Hepatocyte (in vitro differentiated cells): Measurements from ENCODE around the gene LYL1. TPM values are rescaled to one million over a fixed set of nuclear protein-coding genes. Genes with fewer than 3 reads are reported as not detected.
A peak's percentile ranks its signal among the peaks of the same experiment; 100 is the strongest.

ENCODE experiments used
- DNase-seq: peaks from one replicate; pipeline ENCODE4 v3.0.0-alpha.2; 2016; ENCODE audit warnings: low spot score
- H2AFZ ChIP-seq: fragments of 200-600 bp; sonication (generic); 2 replicates; pipeline ENCODE4 v1.6.0; 2016; ENCODE audit warnings: antibody characterized with exemption, mild to moderate bottlenecking
- H3K27ac ChIP-seq: fragments of 200-600 bp; sonication (generic); 2 replicates; pipeline ENCODE4 v1.5.1; 2016; ENCODE audit warnings: mild to moderate bottlenecking
- H3K27me3 ChIP-seq: fragments of 200-600 bp; sonication (generic); 2 replicates; pipeline ENCODE4 v1.6.1; 2016
- H3K36me3 ChIP-seq: fragments of 200-600 bp; sonication (generic); replicated peaks from 2 replicates; pipeline ENCODE4 v1.5.1; 2016; ENCODE audit warnings: low read depth; ENCODE audit not compliant: insufficient read depth
- H3K4me1 ChIP-seq: fragments of 200-600 bp; sonication (generic); 2 replicates; pipeline ENCODE4 v1.5.1; 2016; ENCODE audit warnings: mild to moderate bottlenecking, moderate library complexity; ENCODE audit not compliant: insufficient read depth
- H3K4me2 ChIP-seq: fragments of 200-600 bp; sonication (generic); 2 replicates; pipeline ENCODE4 v1.6.0; 2016
- H3K4me3 ChIP-seq: fragments of 200-600 bp; sonication (generic); 2 replicates; pipeline ENCODE4 v1.5.1; 2016; ENCODE audit warnings: mild to moderate bottlenecking
- H3K79me2 ChIP-seq: fragments of 200-600 bp; sonication (generic); 2 replicates; pipeline ENCODE4 v1.6.0; 2017; ENCODE audit warnings: mild to moderate bottlenecking
- H3K9me2 ChIP-seq: fragments of 200-600 bp; sonication (generic); replicated peaks from 2 replicates; pipeline ENCODE4 v1.6.0; 2017; ENCODE audit warnings: mild to moderate bottlenecking; ENCODE audit not compliant: insufficient read depth
- H3K9me3 ChIP-seq: fragments of 200-600 bp; sonication (generic); 2 replicates; pipeline ENCODE4 v1.5.1; 2016; ENCODE audit warnings: low read depth, mild to moderate bottlenecking
- H4K20me1 ChIP-seq: fragments of 200-600 bp; sonication (generic); 2 replicates; pipeline ENCODE4 v1.6.0; 2016; ENCODE audit warnings: mild to moderate bottlenecking; ENCODE audit not compliant: insufficient read depth, poor library complexity, severe bottlenecking
- EZH2 ChIP-seq: fragments of 200-600 bp; sonication (generic); IDR thresholded peaks from 2 replicates; pipeline ENCODE4 v1.6.1; 2016; ENCODE audit warnings: antibody characterized with exemption, mild to moderate bottlenecking, borderline replicate concordance
- EZH2phosphoT487 ChIP-seq: fragments of 200-600 bp; sonication (generic); IDR thresholded peaks from one replicate; pipeline ENCODE4 v1.6.1; 2018; ENCODE audit warnings: antibody characterized with exemption, mild to moderate bottlenecking, low read depth, moderate library complexity; ENCODE audit not compliant: unreplicated experiment, severe bottlenecking
- WGBS: methylation state at CpG from one replicate; pipeline ENCODE4 v1.1.6; 2016; ENCODE audit warnings: low lambda C conversion rate; ENCODE audit errors: missing lambda C conversion rate; 5-methylcytosine and 5-hydroxymethylcytosine counted together
- polyA plus RNA-seq: library from polyadenylated mRNA; unstranded; fragments of >200 nt; fragmentation: Nextera tagmentation; extraction: Ambion mirVana; gene quantifications from 2 replicates; pipeline ENCODE4 v1.2.1, GENCODE V29; 2016
- total RNA-seq: library from RNA; depleted of rRNA; stranded (reverse); fragments of >200 nt; gene quantifications from 2 replicates; pipeline ENCODE4 v1.2.3, GENCODE V29; 2014
- TF ChIP-seq, protein P1 (sequence below): fragments of 200-600 bp; sonication (generic); IDR thresholded peaks from 2 replicates; pipeline ENCODE4 v1.5.1; 2016; ENCODE audit warnings: antibody characterized with exemption, mild to moderate bottlenecking; ENCODE audit not compliant: poor library complexity

LYL1 gene
- total and polyA plus RNA-seq, 2 experiments from 2014 or later, result 0.47 to 1.4 TPM

DNA sequence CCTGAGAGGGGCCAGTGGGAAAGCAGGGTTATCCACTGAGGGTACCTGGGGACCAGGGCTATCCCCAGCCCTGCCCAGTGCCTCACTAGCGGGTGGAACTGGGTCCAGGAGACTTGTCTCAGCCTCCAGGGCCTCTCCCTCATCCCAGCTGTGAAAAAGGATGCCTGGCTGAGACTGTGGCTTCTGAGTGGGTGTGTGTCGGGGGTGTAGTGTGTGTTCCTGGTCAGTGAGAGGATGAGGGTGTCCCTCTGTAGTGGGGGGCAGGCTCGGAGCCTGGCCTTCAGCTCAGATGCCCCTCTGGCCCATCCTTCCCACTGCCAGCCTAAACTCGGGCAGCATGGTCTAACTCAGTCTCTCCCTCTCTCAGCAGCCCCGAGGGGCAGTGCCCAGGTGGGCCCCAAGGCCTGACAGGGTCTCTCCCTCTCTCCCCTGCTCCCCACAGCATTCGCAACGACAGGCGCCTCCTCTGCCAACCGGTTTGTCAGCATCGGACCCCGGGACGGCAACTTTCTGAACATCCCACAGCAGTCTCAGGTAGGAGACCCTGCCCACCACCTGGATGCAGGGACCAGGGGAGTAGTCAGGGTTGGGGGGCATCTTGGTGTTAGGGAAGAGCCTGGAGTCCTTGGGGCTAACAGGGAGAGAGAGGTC is 12.7 kb downstream of the LYL1 start:
- 91% methylated on average over 11 of the region's 12 CpGs for WGBS
- Histone ChIP-seq H3K27ac (peak overlapping the region; percentile 72), H3K4me1 (peaks cover 25% of the 10 kb centered on the region), H3K79me2 (no peaks in the 10 kb centered on the region), H3K4me2 (no peak overlapping the region), H2AFZ (no peak overlapping the region), H4K20me1 (peaks cover 2% of the 10 kb centered on the region), H3K27me3 (peaks cover 18% of the 10 kb centered on the region), H3K9me2 (no peaks in the 10 kb centered on the region), H3K4me3 (no peak overlapping the region), H3K36me3 (no peaks in the 10 kb centered on the region), H3K9me3 (no peaks in the 10 kb centered on the region)
- no peak for DNase-seq
- TF ChIP-seq EZH2phosphoT487, result no peak
- TF ChIP-seq, protein P1, sequence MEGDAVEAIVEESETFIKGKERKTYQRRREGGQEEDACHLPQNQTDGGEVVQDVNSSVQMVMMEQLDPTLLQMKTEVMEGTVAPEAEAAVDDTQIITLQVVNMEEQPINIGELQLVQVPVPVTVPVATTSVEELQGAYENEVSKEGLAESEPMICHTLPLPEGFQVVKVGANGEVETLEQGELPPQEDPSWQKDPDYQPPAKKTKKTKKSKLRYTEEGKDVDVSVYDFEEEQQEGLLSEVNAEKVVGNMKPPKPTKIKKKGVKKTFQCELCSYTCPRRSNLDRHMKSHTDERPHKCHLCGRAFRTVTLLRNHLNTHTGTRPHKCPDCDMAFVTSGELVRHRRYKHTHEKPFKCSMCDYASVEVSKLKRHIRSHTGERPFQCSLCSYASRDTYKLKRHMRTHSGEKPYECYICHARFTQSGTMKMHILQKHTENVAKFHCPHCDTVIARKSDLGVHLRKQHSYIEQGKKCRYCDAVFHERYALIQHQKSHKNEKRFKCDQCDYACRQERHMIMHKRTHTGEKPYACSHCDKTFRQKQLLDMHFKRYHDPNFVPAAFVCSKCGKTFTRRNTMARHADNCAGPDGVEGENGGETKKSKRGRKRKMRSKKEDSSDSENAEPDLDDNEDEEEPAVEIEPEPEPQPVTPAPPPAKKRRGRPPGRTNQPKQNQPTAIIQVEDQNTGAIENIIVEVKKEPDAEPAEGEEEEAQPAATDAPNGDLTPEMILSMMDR, result no peak
- no peak for TF ChIP-seq EZH2

DNA sequence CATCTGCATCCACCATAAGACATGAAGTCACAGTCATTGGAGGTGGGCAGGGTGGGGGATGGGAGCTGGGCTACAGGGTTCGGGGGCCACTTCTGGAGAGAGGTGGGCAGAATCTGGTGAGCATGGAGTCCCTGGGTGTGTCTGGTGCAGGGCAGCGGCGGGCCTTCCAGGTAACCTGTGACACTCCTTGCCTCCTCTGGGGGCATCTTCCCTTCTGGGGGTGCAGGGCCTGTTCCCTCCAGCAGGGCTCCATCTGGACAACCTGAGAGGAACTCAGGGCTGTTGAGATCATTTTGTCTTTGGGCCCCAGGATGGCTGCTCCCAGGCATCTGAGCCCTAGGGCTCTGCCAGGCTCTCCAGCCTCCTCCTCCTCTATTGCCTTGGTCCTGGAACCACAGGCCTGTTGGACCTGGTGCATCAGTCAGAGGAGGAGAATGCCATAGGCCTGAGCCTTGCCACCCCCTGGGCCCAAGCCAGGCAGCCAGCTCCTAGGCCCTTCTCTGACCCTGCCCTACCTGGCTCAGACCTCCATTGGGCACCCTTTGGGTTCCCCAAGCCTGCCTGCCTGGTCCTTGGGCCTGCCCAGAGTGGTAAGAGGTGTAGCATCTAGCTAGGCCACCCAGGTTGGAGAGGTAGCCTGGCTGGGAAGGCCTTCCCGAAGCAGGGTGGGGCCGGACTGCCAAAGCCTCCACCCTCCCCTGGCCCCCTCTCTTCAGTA is 13.4 kb downstream of the LYL1 start:
- TF ChIP-seq, protein P1, result no peak
- TF ChIP-seq EZH2phosphoT487 (no peak), EZH2 (no peak)
- H3K27ac ChIP-seq, result peak overlapping the region; percentile 72
- H3K4me3 ChIP-seq, result no peak overlapping the region
- no peaks in the 10 kb centered on the region for H4K20me1 ChIP-seq
- no peak for DNase-seq
- no peak overlapping the region for H2AFZ ChIP-seq
- no peaks in the 10 kb centered on the region for H3K9me2 ChIP-seq
- WGBS, result 96% methylated on average over 5 of the region's 5 CpGs
- H3K36me3 ChIP-seq, result no peaks in the 10 kb centered on the region
- H3K27me3 ChIP-seq, result peaks cover 11% of the 10 kb centered on the region
- H3K4me2 ChIP-seq, result no peak overlapping the region
- no peaks in the 10 kb centered on the region for H3K79me2 ChIP-seq
- H3K4me1 ChIP-seq, result peaks cover 25% of the 10 kb centered on the region
- no peaks in the 10 kb centered on the region for H3K9me3 ChIP-seq

DNA sequence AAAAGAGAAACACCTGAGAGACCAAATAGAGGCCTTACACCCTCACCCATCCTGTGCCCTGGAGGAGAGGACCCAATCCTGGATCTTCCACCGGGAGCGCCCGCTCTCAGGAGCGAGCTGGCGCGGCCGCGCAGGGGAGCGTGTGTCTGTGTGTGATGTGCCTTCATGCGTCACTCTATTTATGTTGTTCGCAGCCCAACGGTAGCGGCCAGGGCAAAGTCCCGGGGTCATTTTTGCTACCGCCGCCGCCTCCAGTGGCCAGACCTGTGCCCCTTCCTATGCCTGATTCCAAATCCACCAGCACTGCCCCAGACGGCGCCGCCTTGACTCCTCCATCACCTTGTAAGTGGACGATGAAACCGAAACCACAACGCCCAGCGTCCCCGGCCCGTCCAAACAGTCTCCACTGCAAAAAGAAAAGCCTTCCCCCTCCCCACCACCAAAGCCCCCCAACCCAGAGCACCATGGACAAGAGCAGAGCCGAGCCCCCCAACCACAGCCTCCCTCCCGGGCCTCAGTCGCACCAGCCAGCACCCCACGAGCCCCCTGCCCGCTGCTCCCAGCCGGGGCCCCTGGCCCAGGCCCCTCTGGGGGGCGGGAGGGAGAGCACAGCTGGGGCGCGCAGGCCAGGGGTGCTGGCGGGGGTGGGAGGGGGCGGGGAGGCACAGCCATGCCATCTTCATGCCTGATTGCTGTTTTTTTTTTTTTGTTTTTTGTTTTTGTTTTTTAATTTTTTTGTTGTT is 14.7 kb downstream of the LYL1 start:
- H3K9me2 ChIP-seq, result no peaks in the 10 kb centered on the region
- DNase-seq, result no peak
- peaks cover 4% of the 10 kb centered on the region for H3K27me3 ChIP-seq
- H3K27ac ChIP-seq, result no peak overlapping the region
- TF ChIP-seq EZH2 (no peak), EZH2phosphoT487 (no peak)
- TF ChIP-seq, protein P1, result no peak
- H3K9me3 ChIP-seq, result no peaks in the 10 kb centered on the region
- H3K4me1 ChIP-seq, result peaks cover 20% of the 10 kb centered on the region
- no peaks in the 10 kb centered on the region for H3K36me3 ChIP-seq
- H3K4me3 ChIP-seq, result no peak overlapping the region
- H4K20me1 ChIP-seq, result no peaks in the 10 kb centered on the region
- no peaks in the 10 kb centered on the region for H3K79me2 ChIP-seq
- 93% methylated on average over 26 of the region's 37 CpGs for WGBS
- no peak overlapping the region for H2AFZ ChIP-seq
- no peak overlapping the region for H3K4me2 ChIP-seq
